DOHH2 (cell line): ENCODE measurements around the gene MGARP.

ENCODE experiments used
- H3F3A ChIP-seq: fragments of 200-600 bp; sonication (generic), shearing (Covaris generic); 2 replicates; pipeline ENCODE4 v1.6.0; 2016; ENCODE audit warnings: antibody characterized with exemption, mild to moderate bottlenecking; ENCODE audit not compliant: control insufficient read depth, insufficient read depth
- H3K27ac ChIP-seq: fragments of 200-600 bp; sonication (generic); 2 replicates; pipeline ENCODE4 v1.5.1; 2014; ENCODE audit warnings: low read depth, mild to moderate bottlenecking, low read length, moderate library complexity
- H3K27me3 ChIP-seq: fragments of 200-600 bp; sonication (generic); 2 replicates; pipeline ENCODE4 v1.6.1; 2014; ENCODE audit warnings: mild to moderate bottlenecking, low read length, mixed read lengths; ENCODE audit not compliant: control insufficient read depth
- H3K36me3 ChIP-seq: fragments of 200-600 bp; sonication (generic); 2 replicates; pipeline ENCODE4 v1.6.1; 2014; ENCODE audit warnings: mild to moderate bottlenecking, low read length, moderate library complexity, mixed read lengths; ENCODE audit not compliant: control insufficient read depth
- H3K4me1 ChIP-seq: fragments of 200-600 bp; sonication (generic); 2 replicates; pipeline ENCODE4 v1.6.1; 2014; ENCODE audit warnings: mild to moderate bottlenecking, low read length, mixed read lengths; ENCODE audit not compliant: control insufficient read depth
- H3K4me2 ChIP-seq: fragments of 200-600 bp; sonication (generic); 2 replicates; pipeline ENCODE4 v1.6.0; 2014; ENCODE audit warnings: mild to moderate bottlenecking, low read length, moderate library complexity
- H3K4me3 ChIP-seq: fragments of 200-600 bp; sonication (generic); 2 replicates; pipeline ENCODE4 v1.5.1; 2014; ENCODE audit warnings: mild to moderate bottlenecking, low read length, mixed read lengths
- H3K79me2 ChIP-seq: fragments of 200-600 bp; sonication (generic); 2 replicates; pipeline ENCODE4 v1.6.1; 2014; ENCODE audit warnings: mild to moderate bottlenecking, low read length, mixed read lengths; ENCODE audit not compliant: control insufficient read depth
- H3K9me2 ChIP-seq: fragments of 200-600 bp; sonication (generic); replicated peaks from 2 replicates; pipeline ENCODE4 v1.6.1; 2014; ENCODE audit warnings: mild to moderate bottlenecking, low read length, mixed read lengths; ENCODE audit not compliant: control insufficient read depth
- H3K9me3 ChIP-seq: fragments of 200-600 bp; sonication (generic); 2 replicates; pipeline ENCODE4 v1.6.1; 2014; ENCODE audit warnings: antibody characterized with exemption, low read length, mixed read lengths; ENCODE audit not compliant: control insufficient read depth, insufficient read depth
- H4K20me1 ChIP-seq: fragments of 200-600 bp; sonication (generic); 2 replicates; pipeline ENCODE4 v1.6.0; 2014; ENCODE audit warnings: low read depth, mild to moderate bottlenecking, antibody characterized with exemption, low read length, moderate library complexity; ENCODE audit not compliant: control insufficient read depth, insufficient read depth
- EZH2phosphoT487 ChIP-seq: fragments of 200-600 bp; sonication (generic); IDR thresholded peaks from 2 replicates; pipeline ENCODE4 v1.6.1; 2017; ENCODE audit warnings: borderline replicate concordance, mild to moderate bottlenecking, antibody characterized with exemption, low read length, moderate library complexity, mixed read lengths
- TF ChIP-seq, protein P1 (sequence below): fragments of 200-600 bp; sonication (generic); IDR thresholded peaks from one replicate; pipeline ENCODE4 v1.5.1; 2014; ENCODE audit warnings: antibody characterized with exemption, mild to moderate bottlenecking, low read depth, low read length; ENCODE audit not compliant: poor library complexity, severe bottlenecking

Gene MGARP

DNA sequence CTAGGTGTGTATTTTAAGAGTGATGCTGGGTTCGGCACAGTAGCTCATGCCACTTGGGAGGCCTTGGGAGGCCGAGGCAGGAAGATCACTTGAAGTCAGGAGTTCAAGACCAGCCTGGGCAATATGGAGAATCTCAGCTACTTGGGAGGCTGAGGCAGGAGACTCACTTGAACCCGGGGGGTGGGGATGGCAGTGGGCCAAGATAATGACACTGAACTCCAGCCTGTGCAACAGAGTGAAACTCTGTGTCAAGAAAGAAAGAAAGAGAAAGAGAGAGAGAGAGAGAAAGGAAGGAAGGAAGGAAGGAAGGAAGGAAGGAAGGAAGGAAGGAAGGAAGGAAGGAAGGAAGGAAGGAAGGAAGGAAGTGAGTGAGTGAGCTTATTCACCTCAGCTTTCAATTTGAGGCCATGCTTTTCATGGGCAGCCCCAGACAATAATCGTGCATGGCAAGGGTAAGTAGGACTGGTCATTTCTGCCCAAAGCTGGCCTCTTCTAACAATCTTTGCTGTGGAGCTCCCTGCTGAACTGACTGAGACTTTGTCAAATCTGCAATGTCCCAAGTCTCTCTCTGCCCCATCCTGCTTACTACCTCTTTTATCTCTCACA, 60.5 kb downstream of the MGARP start:
- Histone ChIP-seq H3K36me3 (no peaks in the 10 kb centered on the region), H4K20me1 (no peaks in the 10 kb centered on the region), H3K9me3 (no peaks in the 10 kb centered on the region), H3K4me2 (no peak overlapping the region), H3K9me2 (no peaks in the 10 kb centered on the region), H3F3A (peaks cover 2% of the 10 kb centered on the region; the same call in 1 of the 2 replicates), H3K79me2 (no peaks in the 10 kb centered on the region), H3K4me1 (peaks cover 18% of the 10 kb centered on the region), H3K27me3 (no peaks in the 10 kb centered on the region), H3K4me3 (no peak overlapping the region), H3K27ac (no peak overlapping the region)
- TF ChIP-seq EZH2phosphoT487: no peak
- TF ChIP-seq, protein P1, sequence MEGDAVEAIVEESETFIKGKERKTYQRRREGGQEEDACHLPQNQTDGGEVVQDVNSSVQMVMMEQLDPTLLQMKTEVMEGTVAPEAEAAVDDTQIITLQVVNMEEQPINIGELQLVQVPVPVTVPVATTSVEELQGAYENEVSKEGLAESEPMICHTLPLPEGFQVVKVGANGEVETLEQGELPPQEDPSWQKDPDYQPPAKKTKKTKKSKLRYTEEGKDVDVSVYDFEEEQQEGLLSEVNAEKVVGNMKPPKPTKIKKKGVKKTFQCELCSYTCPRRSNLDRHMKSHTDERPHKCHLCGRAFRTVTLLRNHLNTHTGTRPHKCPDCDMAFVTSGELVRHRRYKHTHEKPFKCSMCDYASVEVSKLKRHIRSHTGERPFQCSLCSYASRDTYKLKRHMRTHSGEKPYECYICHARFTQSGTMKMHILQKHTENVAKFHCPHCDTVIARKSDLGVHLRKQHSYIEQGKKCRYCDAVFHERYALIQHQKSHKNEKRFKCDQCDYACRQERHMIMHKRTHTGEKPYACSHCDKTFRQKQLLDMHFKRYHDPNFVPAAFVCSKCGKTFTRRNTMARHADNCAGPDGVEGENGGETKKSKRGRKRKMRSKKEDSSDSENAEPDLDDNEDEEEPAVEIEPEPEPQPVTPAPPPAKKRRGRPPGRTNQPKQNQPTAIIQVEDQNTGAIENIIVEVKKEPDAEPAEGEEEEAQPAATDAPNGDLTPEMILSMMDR: no peak
